ENCODE measurements around the gene NR4A1.

DNA sequence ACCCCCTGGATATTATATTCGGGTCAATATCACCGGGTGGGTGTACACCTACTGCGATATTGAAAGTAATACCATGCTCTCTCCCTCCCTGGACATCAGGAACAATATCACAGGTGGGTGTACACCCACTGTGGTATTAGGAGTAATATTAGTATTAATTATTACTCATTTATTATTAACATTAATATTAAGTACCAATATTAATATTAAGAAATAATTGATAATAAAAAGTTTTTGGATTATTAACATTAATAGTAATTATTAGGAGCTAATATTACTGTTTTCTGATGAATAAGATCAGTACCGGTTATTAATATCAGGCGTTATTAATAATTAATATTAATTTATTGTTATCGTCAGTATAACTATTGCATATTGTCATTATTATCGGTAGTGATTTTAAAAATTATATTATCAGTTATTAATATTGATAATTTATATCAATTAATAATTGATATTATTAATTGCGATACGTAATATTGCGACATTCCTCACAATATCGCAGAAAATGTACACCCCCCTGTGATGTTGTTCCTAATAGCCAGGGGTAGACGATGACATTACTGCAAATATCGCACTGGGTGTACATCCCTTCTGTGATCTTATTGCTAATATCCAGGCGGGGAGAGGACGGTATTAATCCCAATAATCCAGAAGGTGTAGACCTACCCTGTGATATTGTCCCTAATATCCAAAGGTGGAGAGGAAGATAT, 45.2 kb downstream of the NR4A1 start:
- TF ChIP-seq, protein P1, sequence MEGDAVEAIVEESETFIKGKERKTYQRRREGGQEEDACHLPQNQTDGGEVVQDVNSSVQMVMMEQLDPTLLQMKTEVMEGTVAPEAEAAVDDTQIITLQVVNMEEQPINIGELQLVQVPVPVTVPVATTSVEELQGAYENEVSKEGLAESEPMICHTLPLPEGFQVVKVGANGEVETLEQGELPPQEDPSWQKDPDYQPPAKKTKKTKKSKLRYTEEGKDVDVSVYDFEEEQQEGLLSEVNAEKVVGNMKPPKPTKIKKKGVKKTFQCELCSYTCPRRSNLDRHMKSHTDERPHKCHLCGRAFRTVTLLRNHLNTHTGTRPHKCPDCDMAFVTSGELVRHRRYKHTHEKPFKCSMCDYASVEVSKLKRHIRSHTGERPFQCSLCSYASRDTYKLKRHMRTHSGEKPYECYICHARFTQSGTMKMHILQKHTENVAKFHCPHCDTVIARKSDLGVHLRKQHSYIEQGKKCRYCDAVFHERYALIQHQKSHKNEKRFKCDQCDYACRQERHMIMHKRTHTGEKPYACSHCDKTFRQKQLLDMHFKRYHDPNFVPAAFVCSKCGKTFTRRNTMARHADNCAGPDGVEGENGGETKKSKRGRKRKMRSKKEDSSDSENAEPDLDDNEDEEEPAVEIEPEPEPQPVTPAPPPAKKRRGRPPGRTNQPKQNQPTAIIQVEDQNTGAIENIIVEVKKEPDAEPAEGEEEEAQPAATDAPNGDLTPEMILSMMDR (IDR thresholded peaks at IDR 0.05; ENCODE audit: low read depth, low read length, poor library complexity, severe bottlenecking), result no peak
- TF ChIP-seq EZH2phosphoT487 (IDR thresholded peaks at IDR 0.05; ENCODE audit: borderline replicate concordance, low read length), result no peak

All from DOHH2 (cell line).